ENCODE measurements around the gene RRAD.

RRAD gene

GRCh38 chr16:66944054-66944441 is 18.7 kb upstream of the RRAD start:
- no peak for TF ChIP-seq CTCF (IDR thresholded peaks at IDR 0.05; ENCODE audit: control insufficient read depth, extremely low read depth, insufficient read depth)
- no peak overlapping the region for H3K4me3 ChIP-seq (ENCODE audit: low read depth, low read length)
- DNase-seq (ENCODE audit: low read depth), result no peak

GRCh38 chr16:66943426-66944053 is 18.2 kb upstream of the RRAD start:
- no peak overlapping the region for H3K4me3 ChIP-seq (ENCODE audit: low read depth, low read length)
- DNase-seq (ENCODE audit: low read depth), result no peak
- no peak for TF ChIP-seq CTCF (IDR thresholded peaks at IDR 0.05; ENCODE audit: control insufficient read depth, extremely low read depth, insufficient read depth)

GRCh38 chr16:66942981-66943380 is 17.6 kb upstream of the RRAD start:
- TF ChIP-seq CTCF (IDR thresholded peaks at IDR 0.05; ENCODE audit: control insufficient read depth, extremely low read depth, insufficient read depth), result no peak
- DNase-seq (ENCODE audit: low read depth), result no peak
- H3K4me3 ChIP-seq (ENCODE audit: low read depth, low read length), result no peak overlapping the region

- no peak for DNase-seq (ENCODE audit: low read depth)
- no peak overlapping the region for H3K4me3 ChIP-seq (ENCODE audit: low read depth, low read length)
- no peak for TF ChIP-seq CTCF (IDR thresholded peaks at IDR 0.05; ENCODE audit: control insufficient read depth, extremely low read depth, insufficient read depth)
Measured at GRCh38 chr16:66940236-66940635, 14.9 kb upstream of the RRAD start.

- TF ChIP-seq CTCF (IDR thresholded peaks at IDR 0.05; ENCODE audit: control insufficient read depth, extremely low read depth, insufficient read depth), result no peak
- no peak for DNase-seq (ENCODE audit: low read depth)
- H3K4me3 ChIP-seq (ENCODE audit: low read depth, low read length), result no peak overlapping the region
Measured at GRCh38 chr16:66939366-66939765, 14.0 kb upstream of the RRAD start.

- TF ChIP-seq CTCF (IDR thresholded peaks at IDR 0.05; ENCODE audit: control insufficient read depth, extremely low read depth, insufficient read depth), result no peak
- no peak for DNase-seq (ENCODE audit: low read depth)
- no peak overlapping the region for H3K4me3 ChIP-seq (ENCODE audit: low read depth, low read length)
Measured at GRCh38 chr16:66937725-66938337, 12.5 kb upstream of the RRAD start.
